Liver (tissue), 3 donors: Measurements from ENCODE around the gene CSF2.

Experiments used
- FOXA1 ChIP-seq: IDR thresholded peaks from 2 replicates; pipeline ENCODE4 v1.6.1; 2016; ENCODE audit warnings: antibody characterized with exemption
- GABPA ChIP-seq, 2 donors: IDR thresholded peaks in 1 of 2; conservative IDR thresholded peaks in 1 of 2; 2 replicates each; pipeline ENCODE4 v1.6.1; 2016; ENCODE audit warnings: antibody characterized with exemption in 2 of 2, mild to moderate bottlenecking in 1 of 2, moderate library complexity in 1 of 2
- HNF4G ChIP-seq: IDR thresholded peaks from 2 replicates; pipeline ENCODE4 v1.6.1; 2016; ENCODE audit warnings: antibody characterized with exemption
- JUND ChIP-seq, 2 donors: IDR thresholded peaks; 2 replicates each; pipeline ENCODE4 v1.6.1; 2016; ENCODE audit warnings: antibody characterized with exemption in 2 of 2
- NR2F2 ChIP-seq: IDR thresholded peaks from 2 replicates; pipeline ENCODE4 v1.6.1; 2016; ENCODE audit warnings: antibody characterized with exemption
- RAD21 ChIP-seq, 2 donors: IDR thresholded peaks; 2 replicates each; pipeline ENCODE4 v1.6.1; 2016; ENCODE audit warnings: antibody characterized with exemption in 2 of 2, mild to moderate bottlenecking in 2 of 2
- SP1 ChIP-seq: IDR thresholded peaks from 2 replicates; pipeline ENCODE4 v1.6.1; 2018; ENCODE audit warnings: antibody characterized with exemption, mild to moderate bottlenecking
- TAF1 ChIP-seq: conservative IDR thresholded peaks from 2 replicates; pipeline ENCODE4 v1.6.1; 2016; ENCODE audit warnings: antibody characterized with exemption, mild to moderate bottlenecking
- YY1 ChIP-seq: IDR thresholded peaks from 2 replicates; pipeline ENCODE4 v1.6.1; 2016; ENCODE audit warnings: antibody characterized with exemption, mild to moderate bottlenecking
- TF ChIP-seq, protein P1 (sequence below): fragments of 150-350 bp; IDR thresholded peaks from 2 replicates; pipeline ENCODE4 v1.5.1; 2017; ENCODE audit warnings: improper control_type of control experiment, low read depth, low read length; ENCODE audit not compliant: missing input control
- TF ChIP-seq, protein P2 (sequence below): IDR thresholded peaks from 2 replicates; pipeline ENCODE4 v1.6.1; 2016; ENCODE audit warnings: antibody characterized with exemption, mild to moderate bottlenecking
- TF ChIP-seq, protein P3 (sequence below): IDR thresholded peaks from 2 replicates; pipeline ENCODE4 v1.6.1; 2016; ENCODE audit warnings: antibody characterized with exemption
- TF ChIP-seq, protein P4 (sequence below): IDR thresholded peaks from 2 replicates; pipeline ENCODE4 v1.6.1; 2016; ENCODE audit warnings: antibody characterized with exemption
- TF ChIP-seq, protein P5 (sequence below): IDR thresholded peaks from 2 replicates; pipeline ENCODE4 v1.6.1; 2016; ENCODE audit warnings: antibody characterized with exemption
- donor health status: healthy.
- donor health status: healthy.

DNA sequence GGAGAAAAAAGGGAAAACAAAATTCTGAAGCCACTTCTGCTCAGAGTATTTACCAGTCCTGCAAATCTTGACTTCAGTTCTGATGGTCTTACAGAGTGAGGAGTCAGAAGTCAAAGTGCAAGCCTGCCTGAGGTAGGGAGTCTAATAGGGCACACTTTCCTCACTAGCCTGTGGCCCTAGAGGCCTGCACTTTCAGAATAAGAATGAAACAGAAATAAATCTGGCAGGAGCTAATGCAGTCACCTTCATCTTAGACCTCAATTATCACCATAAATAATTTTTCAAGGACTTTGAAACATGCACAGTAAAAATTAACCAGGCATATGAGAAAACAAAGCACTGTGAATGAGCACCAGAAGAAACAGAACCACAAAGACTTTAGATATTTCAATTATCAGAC, 41.4 kb upstream of the CSF2 start:
- TF ChIP-seq, protein P1, sequence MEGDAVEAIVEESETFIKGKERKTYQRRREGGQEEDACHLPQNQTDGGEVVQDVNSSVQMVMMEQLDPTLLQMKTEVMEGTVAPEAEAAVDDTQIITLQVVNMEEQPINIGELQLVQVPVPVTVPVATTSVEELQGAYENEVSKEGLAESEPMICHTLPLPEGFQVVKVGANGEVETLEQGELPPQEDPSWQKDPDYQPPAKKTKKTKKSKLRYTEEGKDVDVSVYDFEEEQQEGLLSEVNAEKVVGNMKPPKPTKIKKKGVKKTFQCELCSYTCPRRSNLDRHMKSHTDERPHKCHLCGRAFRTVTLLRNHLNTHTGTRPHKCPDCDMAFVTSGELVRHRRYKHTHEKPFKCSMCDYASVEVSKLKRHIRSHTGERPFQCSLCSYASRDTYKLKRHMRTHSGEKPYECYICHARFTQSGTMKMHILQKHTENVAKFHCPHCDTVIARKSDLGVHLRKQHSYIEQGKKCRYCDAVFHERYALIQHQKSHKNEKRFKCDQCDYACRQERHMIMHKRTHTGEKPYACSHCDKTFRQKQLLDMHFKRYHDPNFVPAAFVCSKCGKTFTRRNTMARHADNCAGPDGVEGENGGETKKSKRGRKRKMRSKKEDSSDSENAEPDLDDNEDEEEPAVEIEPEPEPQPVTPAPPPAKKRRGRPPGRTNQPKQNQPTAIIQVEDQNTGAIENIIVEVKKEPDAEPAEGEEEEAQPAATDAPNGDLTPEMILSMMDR: no peak
- TF ChIP-seq SP1: no peak
- TF ChIP-seq, protein P2, sequence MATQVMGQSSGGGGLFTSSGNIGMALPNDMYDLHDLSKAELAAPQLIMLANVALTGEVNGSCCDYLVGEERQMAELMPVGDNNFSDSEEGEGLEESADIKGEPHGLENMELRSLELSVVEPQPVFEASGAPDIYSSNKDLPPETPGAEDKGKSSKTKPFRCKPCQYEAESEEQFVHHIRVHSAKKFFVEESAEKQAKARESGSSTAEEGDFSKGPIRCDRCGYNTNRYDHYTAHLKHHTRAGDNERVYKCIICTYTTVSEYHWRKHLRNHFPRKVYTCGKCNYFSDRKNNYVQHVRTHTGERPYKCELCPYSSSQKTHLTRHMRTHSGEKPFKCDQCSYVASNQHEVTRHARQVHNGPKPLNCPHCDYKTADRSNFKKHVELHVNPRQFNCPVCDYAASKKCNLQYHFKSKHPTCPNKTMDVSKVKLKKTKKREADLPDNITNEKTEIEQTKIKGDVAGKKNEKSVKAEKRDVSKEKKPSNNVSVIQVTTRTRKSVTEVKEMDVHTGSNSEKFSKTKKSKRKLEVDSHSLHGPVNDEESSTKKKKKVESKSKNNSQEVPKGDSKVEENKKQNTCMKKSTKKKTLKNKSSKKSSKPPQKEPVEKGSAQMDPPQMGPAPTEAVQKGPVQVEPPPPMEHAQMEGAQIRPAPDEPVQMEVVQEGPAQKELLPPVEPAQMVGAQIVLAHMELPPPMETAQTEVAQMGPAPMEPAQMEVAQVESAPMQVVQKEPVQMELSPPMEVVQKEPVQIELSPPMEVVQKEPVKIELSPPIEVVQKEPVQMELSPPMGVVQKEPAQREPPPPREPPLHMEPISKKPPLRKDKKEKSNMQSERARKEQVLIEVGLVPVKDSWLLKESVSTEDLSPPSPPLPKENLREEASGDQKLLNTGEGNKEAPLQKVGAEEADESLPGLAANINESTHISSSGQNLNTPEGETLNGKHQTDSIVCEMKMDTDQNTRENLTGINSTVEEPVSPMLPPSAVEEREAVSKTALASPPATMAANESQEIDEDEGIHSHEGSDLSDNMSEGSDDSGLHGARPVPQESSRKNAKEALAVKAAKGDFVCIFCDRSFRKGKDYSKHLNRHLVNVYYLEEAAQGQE: no peak
- no peak for TF ChIP-seq NR2F2
- TF ChIP-seq RAD21 (IDR thresholded peaks at IDR 0.05): no peak
- no peak for TF ChIP-seq TAF1
- TF ChIP-seq, protein P3, sequence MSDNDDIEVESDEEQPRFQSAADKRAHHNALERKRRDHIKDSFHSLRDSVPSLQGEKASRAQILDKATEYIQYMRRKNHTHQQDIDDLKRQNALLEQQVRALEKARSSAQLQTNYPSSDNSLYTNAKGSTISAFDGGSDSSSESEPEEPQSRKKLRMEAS: no peak
- TF ChIP-seq JUND (IDR thresholded peaks at IDR 0.05): no peak
- TF ChIP-seq FOXA1: no peak
- TF ChIP-seq GABPA (IDR thresholded peaks at IDR 0.05 in 1 of 2, conservative IDR thresholded peaks at IDR 0.05 in 1 of 2): no peak
- no peak for TF ChIP-seq HNF4G
- TF ChIP-seq YY1: no peak
- TF ChIP-seq, protein P4, sequence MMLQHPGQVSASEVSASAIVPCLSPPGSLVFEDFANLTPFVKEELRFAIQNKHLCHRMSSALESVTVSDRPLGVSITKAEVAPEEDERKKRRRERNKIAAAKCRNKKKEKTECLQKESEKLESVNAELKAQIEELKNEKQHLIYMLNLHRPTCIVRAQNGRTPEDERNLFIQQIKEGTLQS: no peak
- TF ChIP-seq, protein P5, sequence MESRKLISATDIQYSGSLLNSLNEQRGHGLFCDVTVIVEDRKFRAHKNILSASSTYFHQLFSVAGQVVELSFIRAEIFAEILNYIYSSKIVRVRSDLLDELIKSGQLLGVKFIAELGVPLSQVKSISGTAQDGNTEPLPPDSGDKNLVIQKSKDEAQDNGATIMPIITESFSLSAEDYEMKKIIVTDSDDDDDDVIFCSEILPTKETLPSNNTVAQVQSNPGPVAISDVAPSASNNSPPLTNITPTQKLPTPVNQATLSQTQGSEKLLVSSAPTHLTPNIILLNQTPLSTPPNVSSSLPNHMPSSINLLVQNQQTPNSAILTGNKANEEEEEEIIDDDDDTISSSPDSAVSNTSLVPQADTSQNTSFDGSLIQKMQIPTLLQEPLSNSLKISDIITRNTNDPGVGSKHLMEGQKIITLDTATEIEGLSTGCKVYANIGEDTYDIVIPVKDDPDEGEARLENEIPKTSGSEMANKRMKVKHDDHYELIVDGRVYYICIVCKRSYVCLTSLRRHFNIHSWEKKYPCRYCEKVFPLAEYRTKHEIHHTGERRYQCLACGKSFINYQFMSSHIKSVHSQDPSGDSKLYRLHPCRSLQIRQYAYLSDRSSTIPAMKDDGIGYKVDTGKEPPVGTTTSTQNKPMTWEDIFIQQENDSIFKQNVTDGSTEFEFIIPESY: no peak
